Esophagus mucosa (tissue), 1 donor: Measurements from ENCODE around the gene PRR16. TPM values are rescaled to one million over a fixed set of nuclear protein-coding genes. Genes with fewer than 3 reads are reported as not detected.
"Not testable (repeated sequence)": the region's sequence is repeated elsewhere in the genome, so short reads cannot be mapped to it uniquely, and the experiment has no call there.

Experiments used
- ATAC-seq: fragments of 200-7000 bp; cut with Tn5 transposase; one replicate; pipeline ENCODE4 v1.9.1; 2020
- total RNA-seq: library from RNA; stranded (reverse); gene quantifications from one replicate; pipeline ENCODE4 v1.2.4, GENCODE V29; 2023
- donor health status: DM: yes; HTN: yes; CAD: no.

The PRR16 gene
- total RNA-seq, result 0.44 TPM

DNA sequence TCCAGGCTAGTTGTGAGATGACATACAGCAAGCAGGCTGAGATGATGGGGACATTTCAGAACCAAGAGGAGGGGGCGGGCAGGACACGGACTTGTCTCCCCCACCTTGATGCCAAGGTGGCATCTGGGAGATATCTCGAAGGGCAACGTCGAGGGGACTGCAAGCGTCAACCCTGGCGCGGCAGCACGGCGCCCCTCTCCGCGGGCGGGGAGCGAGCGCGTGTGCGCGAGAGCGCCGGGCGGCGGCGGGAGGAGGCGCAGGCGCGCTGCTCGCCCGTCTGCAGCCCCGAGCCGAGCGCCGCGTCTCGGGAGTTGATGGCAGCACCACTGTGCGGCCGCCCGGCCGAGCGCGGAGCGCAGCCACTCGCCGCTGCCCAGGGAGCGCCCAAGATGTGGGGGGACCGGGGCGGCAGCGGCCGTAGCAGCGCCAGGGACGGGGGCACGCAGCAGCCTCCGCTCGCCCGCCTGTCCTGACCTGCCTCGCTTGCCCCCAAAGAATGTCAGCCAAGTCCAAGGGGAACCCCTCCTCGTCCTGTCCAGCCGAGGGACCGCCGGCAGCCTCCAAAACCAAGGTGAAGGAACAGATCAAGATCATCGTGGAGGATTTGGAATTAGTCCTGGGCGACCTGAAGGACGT, at the start of gene PRR16:
TSS of gene PRR16 (plus strand) at position 310 of the 636 bp plus-strand sequence.
- peak; percentile 78 for ATAC-seq

DNA sequence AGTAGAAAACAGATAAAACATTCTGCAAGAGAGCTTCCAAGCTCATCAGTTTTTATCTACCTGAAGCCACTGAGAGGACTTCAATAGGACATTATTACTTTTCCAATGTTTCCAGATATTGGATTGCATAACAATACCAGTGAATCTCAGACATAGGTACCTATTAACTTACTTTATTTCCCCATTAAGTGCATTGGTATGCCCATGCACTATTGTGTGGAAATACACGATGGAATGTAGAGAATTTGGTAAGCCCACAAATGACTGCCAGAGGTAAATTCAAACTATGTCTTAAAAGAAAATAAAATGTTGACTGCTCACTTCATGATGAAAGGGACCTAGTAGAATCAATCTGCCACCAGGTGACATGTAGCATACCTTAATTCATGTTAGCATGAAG, 48.1 kb upstream of the PRR16 start:
- no peak for ATAC-seq

DNA sequence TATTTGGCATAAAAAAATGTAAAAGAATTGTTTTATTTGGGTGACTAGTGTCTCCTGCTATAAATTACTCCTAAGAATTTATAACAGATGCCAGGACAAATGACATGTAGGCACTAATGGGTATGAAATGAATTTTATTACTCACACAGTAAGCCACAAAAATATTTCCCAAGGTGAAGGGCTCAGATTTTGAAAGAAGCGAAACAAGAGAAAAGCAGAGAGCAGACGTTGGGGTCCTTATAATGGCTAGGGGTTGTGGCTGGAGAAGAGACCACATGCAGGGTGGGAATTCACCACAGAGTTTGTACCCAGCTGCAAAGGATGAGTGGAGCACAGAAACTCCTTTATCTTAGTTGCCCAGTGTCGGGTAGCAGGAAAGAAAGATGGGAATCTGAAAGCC, 45.0 kb upstream of the PRR16 start:
- ATAC-seq, result no peak

DNA sequence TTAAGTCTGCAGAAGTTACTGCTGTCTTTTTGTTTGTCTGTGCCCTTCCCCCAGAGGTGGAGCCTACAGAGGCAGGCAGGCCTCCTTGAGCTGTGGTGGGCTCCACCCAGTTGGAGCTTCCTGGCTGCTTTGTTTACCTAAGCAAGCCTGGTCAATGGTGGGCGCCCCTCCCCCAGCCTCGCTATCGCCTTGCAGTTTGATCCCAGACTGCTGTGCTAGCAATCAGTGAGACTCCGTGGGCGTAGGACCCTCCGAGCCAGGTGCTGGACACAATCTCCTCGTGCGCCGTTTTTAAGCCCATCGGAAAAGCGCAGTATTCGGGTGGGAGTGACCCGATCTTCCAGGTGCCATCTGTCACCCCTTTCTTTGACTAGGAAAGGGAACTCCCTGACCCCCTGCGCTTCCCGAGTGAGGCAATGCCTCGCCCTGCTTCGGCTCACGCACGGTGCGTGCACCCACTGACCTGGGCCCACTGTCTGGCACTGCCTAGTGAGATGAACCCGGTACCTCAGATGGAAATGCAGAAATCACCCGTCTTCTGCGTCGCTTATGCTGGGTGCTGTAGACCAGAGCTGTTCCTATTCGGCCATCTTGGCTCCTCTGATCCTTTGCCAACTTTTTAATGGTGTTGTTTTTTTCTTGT, 37.3 kb upstream of the PRR16 start:
- not testable (repeated sequence) for ATAC-seq

DNA sequence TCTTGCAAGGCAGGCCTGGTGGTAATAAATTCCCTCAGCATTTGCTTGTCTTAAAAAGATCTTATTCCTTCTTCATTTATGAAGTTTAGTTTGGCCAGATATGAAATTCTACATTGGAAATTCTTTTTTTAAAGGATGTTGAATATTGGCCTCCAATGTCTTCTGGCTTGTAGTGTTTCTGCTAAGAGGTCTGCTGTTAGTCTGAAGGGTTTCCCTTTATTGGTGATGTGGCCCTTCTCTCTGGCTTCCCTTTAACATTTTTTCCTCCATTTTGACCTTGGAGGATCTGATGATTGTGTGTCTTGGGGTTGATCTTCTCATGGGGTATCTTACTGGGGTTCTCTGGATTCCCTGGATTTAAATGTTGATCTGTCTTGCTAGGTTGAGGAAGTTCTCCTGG, 33.5 kb upstream of the PRR16 start:
- no peak for ATAC-seq

DNA sequence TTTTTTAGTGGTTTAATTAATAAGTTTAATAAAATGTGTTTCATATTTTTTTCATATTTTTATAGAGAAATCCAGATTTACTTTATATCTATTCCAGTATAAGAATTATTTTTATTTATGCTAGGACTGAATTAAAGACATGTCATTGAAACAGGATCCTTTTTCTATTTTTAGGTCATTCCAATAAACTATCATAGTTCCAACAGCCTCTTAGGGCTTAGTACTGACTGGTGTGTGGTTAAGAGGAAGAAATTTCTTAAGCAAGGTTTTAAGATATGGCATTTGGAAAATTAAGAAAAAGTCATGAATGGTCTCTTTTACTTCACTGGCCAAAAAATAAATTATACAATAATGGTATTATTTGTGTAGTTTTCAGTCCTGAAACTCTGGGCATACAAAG, 31.2 kb upstream of the PRR16 start:
- no peak for ATAC-seq

DNA sequence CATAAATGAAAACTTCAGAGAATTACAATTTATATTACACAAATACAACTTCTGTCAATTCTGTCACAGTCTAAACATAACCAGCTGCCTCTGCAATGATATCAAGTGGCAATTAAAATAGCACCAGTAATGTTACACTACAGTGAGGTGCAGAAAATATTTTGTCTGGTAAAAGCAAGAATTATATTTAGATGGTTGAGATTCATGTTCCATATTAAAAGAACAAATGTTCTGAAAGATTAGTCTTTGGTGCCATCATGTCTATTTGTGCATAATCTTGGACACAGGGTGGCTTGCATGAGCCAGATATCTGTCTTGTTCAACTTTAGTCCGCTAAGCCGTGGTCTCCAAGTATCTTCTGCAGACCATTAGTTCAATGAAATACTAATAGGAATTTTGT, 29.0 kb upstream of the PRR16 start:
- no peak for ATAC-seq

DNA sequence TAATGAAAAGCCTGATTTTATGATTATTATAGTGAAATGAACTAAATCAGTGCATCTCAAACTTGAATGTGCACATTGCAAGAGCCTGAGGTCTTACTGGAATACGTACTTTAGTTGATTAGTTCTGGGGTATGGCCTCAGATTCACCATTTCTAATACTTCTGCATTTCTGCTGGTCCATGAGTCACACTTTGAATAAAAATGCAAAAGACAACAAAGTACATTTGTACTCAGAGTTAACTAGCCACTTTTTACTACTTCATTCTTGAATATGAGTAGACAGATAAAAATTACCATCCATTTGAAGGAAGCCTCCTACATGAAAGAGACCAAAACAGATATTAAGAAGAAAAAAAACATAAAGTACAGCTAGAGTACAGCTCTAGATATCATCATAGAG, 27.1 kb upstream of the PRR16 start:
- no peak for ATAC-seq

DNA sequence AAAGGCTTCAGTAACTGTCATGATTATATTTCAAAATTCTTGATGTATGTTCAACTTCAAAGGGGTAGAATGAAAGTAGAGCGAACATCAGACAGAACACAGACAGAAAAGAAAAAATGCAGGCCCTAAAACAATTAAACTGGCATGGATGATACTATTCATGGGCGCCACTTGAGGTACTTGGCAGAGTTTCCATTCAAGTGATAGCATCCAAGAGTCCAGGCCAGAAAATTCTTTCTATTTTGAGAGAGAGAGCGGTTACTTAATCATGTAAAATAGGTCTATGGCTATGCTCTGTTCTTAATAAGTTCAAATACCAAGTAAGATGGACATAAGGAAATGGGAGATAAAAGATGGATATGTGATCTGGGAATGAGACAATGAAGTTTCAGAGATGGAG, 21.4 kb upstream of the PRR16 start:
- ATAC-seq, result no peak

DNA sequence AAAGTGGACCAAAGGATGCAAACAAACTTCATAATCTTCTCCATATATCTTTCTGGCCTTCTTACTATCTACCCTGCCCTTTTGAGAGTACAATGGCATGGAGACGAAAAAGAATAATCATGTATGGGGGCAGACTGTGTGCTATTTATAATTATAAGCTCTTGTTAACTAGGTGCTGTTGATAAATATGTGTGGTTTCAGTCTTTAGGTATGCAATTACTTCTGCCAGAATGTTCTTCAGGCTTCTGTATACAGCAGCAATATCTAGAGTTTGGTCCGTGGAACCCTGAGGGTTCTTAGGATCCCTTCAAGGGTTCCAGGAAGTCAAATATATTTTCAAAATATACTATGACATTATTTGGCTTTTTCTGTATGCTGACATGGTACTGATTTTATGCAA, 20.5 kb upstream of the PRR16 start:
- no peak for ATAC-seq

DNA sequence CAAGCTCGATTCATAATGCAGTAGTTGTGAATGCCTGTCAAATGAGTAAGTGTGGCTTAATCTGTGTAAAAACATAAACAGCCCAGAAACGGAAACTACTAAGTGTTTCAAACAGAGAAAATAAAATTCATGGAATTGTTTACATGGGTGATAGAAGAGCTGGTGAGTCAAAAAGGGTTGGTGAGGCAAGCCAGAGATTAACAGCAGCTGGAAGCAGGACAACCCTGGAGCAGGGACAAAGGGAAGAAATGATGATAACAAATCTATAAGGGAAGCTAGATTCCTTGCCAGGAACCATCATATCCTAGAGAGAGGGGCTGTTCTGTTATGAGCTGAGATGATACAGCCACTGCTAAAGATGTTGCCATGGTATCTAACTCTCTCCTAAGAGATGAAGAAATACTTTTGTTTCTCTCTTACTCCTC, 18.0 kb upstream of the PRR16 start:
- no peak for ATAC-seq

DNA sequence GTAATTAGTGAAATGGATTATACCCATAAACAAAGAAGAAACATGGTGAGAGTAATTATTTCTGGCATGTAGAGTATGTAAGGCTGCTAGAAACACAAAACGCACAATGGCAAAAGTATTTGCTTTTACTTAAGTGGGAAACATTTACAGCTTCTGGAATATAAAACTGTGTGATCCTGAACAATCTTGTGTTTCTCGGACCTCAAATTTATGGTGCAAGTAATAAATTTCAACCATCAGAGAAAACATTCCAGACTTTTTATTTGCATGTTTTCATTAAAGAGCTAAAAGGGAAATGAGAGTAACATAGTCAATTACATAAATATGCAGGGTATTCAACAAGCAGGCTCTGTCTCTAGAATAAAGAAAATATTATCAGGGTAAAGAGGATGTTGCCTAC, 17.2 kb upstream of the PRR16 start:
- ATAC-seq, result no peak

DNA sequence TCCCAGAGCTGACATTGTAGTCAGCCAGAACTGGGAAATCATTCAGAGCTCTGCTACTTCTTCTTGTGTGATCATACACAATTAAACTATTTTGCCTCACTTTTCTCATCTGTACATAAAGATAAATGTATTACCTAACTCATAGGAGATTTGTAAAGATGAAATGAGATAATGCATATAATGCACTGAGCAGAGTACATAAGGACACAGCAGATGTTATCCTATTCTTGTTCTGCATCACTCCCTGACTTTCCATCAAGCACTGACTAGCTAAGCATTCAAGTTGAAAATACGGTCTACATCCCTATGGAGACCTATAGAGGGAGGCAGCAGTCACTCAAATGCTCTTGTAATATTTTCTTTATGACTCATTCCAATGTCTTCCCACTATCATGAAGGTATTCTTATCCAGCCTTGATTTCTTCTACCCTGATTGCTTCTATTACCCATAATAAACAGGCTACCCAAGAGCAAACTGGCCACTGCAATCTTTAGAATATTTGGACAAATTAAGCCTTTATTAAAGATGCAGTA, 16.3 kb upstream of the PRR16 start:
- ATAC-seq, result no peak

DNA sequence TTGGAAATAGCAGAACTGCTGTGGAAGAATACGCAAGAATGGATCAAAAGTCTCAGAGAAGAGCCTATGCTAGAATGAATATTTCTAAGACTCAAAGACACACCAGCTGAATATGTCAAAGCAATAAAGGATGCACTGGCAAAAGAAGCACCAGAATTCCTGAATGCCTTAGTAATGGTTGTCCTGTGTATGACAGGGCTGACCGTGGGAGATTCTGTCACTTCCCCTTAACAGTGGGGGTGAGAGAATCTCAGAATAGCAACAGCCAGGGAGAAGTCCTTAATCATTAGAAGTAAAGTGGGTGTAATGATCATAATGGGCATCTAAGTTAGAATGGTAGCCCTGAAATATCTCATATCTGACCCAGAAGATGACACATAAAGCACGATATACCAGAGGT, 14.6 kb upstream of the PRR16 start:
- no peak for ATAC-seq

DNA sequence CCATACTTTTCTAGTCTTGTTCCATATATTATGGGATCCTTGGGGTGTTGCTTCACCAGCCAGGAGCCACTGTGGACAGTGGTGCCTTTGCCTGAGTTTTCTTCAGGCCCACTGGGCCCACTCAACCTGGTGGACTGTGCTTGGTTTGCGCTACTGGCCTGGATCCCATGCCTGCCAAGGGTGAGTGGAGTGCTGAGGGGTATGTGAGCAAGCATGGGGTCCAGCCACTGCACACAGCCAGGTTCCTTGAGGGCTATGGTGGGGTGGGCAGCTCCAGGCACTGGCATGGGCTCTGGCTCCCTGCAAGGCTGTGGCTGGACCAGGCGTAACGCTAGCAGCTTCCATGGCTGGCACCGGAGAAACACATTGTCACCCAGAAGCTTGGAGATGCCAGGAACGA, 13.2 kb upstream of the PRR16 start:
- no peak for ATAC-seq

DNA sequence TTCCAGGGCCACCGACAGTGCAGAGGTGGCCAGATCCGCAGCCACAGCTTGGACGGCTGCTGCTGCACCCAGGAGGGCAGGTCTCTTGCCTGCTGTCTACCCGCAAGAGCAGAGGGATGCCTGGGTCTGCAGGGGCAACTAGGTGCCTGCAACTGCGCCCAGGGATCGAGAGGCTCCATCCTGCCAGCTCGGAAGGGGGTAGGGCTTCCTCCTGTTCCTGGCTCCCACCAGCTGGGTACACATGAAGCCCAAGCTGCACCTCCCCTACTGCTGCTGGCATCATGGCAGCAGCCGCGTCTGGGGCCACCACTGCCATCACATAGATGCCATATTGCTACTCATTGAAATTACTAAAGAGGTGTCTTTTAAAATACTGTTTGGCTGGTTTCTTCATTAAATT, 12.7 kb upstream of the PRR16 start:
- no peak for ATAC-seq

DNA sequence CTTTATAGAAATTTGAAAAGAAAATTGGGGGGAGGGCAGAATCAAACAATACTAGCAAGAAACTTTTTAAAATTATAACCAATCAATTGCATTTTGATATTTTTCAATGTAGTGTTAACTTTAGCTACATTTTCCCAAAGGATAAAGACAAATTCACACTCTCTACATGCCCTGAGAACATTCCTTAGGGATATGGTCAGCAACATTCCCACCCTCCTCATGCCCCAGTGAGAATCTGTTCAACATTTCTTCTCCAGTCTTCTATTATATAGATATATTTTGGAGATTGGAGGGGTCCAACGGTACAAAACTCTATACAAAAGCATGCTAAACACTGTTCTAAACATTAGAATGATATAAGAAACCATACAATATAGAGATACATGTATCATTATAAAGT, 11.6 kb upstream of the PRR16 start:
- ATAC-seq, result no peak

DNA sequence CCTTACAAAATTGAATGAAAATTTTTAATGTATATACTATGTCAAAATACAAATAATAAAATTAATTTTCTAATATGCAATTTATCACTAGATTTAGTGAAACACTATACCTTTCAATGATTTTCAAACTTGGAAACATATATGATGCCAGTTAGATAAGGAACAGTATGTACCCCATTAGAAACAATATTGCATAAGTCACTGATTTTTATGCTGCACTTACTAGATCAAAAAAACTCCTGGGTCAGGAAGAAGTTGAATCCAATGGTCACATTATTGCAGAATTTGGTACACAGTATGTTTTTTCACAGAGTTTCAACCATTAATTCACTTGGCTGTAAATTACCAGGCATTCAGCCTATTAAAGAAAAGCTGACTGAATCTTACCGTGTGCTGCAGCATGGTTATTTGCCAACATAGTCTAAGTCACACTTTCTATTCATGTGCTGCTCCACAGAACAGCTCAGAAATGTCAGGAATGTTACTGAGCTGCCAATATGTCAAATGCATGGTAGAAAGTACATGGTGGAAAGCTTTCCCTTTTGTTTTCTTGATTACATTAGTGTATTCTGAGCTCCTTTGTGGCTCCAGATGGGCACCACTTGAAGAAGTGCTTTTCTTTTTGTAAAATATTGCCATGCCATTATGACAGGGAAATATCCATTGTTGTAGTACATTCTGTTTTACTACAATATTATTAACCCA, 9.9 kb upstream of the PRR16 start:
- ATAC-seq, result no peak

DNA sequence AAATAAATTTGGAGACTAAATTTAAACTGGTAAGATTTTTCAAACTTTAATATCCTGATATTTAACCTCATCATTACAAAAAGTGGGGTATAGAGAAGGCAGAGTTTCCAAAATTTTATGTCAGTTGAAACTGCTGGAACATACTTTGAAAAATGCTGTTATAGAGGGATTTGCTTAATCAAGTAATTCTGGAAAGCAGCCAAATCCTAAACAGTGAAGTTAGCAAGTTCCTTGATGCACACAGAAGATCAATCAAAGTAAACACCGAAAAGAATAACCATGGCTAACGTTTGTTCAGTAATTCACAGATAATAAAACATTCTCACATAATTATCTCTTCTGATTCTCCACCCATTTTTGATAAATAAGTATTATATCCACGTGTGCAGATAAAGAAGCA, 8.1 kb upstream of the PRR16 start:
- no peak for ATAC-seq

DNA sequence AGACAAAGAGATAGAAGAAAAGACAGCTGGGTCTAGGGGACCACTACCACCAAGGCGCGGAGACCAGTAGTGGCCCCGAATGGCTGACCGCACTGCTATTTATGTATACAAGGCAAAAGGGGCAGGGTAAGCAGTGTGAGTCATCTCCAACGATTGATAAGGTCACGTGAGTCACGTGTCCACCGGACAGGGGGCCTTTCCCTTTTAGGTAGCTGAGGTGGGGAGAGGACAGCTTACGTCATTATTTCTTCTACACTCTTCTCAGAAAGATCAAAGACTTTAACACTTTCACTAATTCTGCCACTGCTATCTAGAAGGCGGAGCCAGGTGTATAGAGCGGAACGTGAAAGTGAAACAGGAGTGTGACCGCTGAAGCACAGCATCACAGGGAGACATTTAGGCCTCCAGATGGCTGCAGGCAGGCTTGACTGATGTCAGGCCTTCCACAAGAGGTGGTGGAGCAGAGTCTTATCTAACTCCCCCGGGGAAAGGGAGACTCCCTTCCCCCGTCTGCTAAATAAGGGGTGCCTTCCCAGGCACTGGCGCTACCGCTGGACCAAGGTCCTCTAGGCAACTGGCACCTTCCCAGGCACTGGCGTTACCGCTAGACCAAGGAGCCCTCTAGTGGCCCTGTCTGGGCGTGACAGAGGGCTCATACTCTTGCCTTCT, 6.1 kb upstream of the PRR16 start:
- peak; percentile 46 for ATAC-seq

DNA sequence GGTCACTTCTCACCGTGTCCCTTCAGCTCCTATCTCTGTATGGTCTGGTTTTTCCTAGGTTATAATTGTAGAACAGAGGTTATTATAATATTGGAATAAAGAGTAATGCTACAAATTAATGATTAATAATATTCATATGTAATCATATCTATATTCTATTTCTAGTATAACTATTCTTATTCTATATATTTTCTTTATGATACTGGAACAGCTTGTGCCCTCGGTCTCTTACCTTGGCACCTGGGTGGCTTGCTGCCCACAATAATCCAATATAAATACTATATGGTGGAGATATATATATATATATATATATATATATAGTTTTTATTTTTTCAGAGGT, 5.6 kb upstream of the PRR16 start:
- ATAC-seq, result not testable (repeated sequence)

DNA sequence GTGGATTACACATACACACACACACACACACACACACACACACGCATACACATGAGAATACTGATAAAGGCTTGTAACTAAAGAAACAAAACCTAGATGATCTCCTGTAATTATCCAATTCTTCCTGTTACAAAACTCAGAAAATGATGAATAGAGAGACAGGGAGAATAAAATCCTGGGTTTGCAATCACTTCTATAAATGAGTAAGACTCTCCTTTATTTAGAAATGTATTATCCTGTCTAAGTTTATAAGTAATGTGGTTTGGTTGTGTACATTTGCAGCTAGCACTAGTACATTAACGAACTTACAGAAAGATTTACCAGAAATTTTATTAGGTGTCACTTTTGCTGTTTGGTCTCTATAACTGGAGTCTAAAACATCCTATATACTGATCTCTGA, 2.8 kb upstream of the PRR16 start:
- ATAC-seq, result no peak

DNA sequence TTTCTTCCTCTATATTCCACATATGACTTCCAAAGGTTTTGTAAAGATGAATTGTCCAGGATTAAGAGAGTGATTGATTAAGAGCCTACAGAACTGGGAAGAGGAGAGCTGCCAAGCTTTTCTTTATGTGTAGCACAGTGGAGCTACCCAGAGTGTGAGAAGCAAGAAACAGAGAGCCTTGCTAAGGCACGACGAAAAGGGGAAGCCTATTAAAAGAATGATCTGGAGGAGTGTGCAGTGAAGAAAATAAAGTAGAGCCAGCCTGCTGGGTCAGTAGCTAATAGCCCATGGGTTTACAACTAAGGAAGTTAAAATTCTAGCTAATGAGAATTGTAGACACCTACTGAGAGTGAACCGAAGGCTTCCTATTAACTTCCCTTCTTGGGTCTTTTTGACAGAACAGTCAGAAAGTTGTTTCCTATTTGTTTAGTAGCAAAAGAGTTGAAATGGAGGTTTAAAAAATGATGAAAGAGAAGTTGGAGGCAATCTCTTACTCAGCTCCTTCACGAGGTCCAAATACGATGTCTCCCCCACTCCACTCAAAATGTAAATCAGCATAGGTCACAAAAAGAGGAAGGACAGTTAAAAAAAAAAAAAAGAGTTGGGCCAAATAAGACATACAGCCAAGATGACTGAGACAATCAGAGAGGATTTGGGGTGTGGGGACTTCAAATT, 957 bp upstream of the PRR16 start:
- ATAC-seq, result no peak
